ENCODE data around the gene BCL2L1. TPM values are rescaled to one million over a fixed set of nuclear protein-coding genes. Genes with fewer than 3 reads are reported as not detected.

Gene BCL2L1
- total RNA-seq, 1 donor from 2014 or later, result 126 TPM

DNA sequence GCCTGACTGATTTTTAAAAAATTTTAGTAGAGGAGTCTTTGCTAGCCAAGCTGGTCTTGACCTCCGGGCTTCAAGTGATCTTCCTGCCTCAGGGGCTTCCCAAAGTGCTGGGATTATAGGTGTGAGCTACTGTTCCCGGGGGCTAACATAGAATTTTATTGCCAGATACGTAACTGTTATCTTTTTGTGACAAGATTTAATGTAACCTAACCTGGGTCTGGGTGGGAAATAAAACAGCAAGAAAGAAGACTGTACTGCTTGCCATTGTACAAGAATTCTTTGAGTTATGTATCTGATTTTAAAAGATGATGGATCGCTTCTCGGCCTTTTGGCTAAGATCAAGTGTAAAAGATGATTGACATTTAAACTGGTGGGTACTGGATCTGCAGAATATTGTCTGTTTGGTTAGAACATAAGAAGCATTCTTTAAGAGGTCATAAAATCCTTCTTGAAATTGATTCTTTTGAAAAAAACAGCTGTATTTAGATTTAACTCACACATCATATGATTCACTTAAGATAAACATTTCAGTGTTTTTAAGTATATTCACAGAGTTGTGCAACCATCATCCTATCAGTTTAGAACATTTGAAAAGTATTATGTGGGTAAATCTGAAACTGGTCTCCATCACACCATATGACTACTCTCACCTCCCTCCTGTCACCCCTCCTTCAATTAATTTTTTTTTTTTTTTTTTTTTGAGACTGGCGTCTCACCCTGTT is 38.0 kb upstream of the BCL2L1 start:
- Histone ChIP-seq H3K4me3 (no peak overlapping the region), H3K27me3 (ENCODE audit: low read depth) (no peaks in the 10 kb centered on the region), H3K36me3 (no peaks in the 10 kb centered on the region), H3K27ac (no peak overlapping the region), H3K4me1 (no peaks in the 10 kb centered on the region), H3K9me3 (no peaks in the 10 kb centered on the region)
- DNase-seq (no peak), ATAC-seq (no peak)
- TF ChIP-seq, protein P1, sequence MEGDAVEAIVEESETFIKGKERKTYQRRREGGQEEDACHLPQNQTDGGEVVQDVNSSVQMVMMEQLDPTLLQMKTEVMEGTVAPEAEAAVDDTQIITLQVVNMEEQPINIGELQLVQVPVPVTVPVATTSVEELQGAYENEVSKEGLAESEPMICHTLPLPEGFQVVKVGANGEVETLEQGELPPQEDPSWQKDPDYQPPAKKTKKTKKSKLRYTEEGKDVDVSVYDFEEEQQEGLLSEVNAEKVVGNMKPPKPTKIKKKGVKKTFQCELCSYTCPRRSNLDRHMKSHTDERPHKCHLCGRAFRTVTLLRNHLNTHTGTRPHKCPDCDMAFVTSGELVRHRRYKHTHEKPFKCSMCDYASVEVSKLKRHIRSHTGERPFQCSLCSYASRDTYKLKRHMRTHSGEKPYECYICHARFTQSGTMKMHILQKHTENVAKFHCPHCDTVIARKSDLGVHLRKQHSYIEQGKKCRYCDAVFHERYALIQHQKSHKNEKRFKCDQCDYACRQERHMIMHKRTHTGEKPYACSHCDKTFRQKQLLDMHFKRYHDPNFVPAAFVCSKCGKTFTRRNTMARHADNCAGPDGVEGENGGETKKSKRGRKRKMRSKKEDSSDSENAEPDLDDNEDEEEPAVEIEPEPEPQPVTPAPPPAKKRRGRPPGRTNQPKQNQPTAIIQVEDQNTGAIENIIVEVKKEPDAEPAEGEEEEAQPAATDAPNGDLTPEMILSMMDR (IDR thresholded peaks at IDR 0.05), result no peak
- intact Hi-C loops (cut with DNase I), result no loop called here

DNA sequence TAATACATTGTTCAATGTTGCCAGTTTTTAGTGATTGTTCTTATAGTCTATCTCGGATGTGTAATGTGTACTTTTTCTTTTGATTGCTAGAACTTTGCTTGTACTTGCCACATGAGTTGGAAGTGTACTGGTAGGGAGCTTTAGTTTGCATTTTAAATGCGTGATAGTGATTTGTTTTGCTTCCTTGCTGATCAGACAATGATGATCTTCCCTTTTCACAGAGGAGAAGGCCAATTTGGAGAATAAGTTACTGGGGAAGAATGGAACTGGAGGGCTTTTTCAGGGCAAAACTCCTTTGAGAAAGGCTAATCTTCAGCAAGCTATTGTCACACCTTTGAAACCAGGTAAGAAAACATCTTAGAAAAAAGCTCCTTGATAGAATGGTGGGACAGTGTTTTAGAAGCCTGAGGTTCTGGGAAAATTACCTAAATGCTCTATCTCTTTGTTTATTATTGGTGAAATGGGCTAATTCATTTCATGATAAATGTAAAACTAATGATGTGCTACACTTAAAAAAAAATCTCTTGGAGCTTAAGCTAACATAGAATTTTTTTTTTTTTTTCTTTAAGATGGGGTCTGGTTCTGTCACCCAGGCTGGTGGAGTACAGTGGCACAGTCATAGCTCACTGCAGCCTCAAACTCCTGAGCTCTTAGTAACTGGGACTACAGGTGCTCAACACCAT is 37.3 kb upstream of the BCL2L1 start:
- H3K27ac ChIP-seq, result no peak overlapping the region
- intact Hi-C loops (cut with DNase I), result no loop called here
- ATAC-seq (no peak), DNase-seq (no peak)
- H3K27me3 ChIP-seq (ENCODE audit: low read depth), result no peaks in the 10 kb centered on the region
- no peaks in the 10 kb centered on the region for H3K4me1 ChIP-seq
- TF ChIP-seq, protein P1 (IDR thresholded peaks at IDR 0.05), result no peak
- no peaks in the 10 kb centered on the region for H3K9me3 ChIP-seq
- H3K36me3 ChIP-seq, result no peaks in the 10 kb centered on the region
- no peak overlapping the region for H3K4me3 ChIP-seq

DNA sequence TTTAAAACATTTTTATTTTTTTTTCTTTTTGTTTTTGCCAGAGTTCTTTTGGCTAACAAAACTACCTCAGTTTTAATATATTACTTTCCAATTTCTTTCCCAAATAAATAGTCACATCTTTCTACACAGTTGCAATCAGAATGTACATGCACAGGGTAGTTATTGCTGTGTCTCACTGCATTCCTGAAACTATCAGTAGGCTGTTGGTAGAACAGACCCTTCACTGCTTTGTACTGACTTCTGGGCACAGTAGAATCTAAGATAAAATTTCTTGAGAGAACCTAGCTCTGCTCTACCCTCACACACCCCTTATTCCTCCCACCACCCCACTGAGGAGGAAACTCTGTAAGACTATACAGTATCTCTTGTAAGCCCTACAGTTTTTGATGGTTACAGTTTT is 36.3 kb upstream of the BCL2L1 start:
- ATAC-seq, result no peak
- Histone ChIP-seq H3K4me1 (no peaks in the 10 kb centered on the region), H3K9me3 (no peaks in the 10 kb centered on the region), H3K27me3 (ENCODE audit: low read depth) (no peaks in the 10 kb centered on the region), H3K4me3 (no peak overlapping the region), H3K27ac (no peak overlapping the region), H3K36me3 (no peaks in the 10 kb centered on the region)
- TF ChIP-seq, protein P1 (IDR thresholded peaks at IDR 0.05), result no peak
- intact Hi-C loops (cut with DNase I), result no loop called here
- DNase-seq, result no peak

DNA sequence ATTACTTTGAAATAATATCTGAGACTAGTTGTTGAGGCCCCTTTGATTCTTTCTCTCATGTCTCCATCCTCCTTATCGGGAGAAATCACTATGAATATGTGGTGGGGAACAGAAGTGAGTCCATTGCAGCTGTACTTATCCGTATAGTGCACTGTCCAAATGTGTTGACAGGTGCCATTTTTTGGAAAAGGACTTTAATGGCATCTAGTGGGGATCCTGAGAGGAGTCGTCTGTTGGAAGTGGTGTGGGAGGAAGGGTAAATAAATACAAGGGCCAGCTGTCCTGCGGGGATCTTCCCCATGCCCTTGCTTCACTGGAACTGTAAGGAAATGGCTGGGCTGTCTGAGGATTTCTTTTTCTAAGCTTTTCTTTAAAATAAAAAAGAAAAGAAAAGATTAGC is 35.9 kb upstream of the BCL2L1 start:
- TF ChIP-seq, protein P1 (IDR thresholded peaks at IDR 0.05), result no peak
- no peak for DNase-seq
- intact Hi-C loops (cut with DNase I), result no loop called here
- Histone ChIP-seq H3K9me3 (no peaks in the 10 kb centered on the region), H3K36me3 (no peaks in the 10 kb centered on the region), H3K4me3 (no peak overlapping the region), H3K27me3 (ENCODE audit: low read depth) (no peaks in the 10 kb centered on the region), H3K27ac (no peak overlapping the region), H3K4me1 (no peaks in the 10 kb centered on the region)
- ATAC-seq, result no peak

DNA sequence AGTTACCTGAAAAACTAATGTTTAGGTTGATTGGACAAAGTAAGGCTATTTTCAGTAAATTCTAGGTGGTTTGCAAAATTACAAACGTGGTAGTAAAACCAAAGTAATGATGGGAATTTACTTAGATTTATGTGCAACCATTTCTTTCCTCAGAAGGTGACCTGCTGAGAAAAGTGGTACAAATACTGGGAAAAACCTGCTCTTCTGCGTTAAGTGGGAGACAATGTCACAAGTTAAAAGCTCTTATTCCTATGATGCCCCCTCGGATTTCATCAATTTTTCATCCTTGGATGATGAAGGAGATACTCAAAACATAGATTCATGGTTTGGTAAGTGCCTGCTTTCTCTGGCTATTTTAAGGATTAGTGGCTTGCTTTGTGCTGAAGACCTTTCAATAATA is 34.6 kb upstream of the BCL2L1 start:
- H3K36me3 ChIP-seq, result no peaks in the 10 kb centered on the region
- DNase-seq (no peak), ATAC-seq (no peak)
- H3K4me1 ChIP-seq, result no peaks in the 10 kb centered on the region
- no peaks in the 10 kb centered on the region for H3K27me3 ChIP-seq (ENCODE audit: low read depth)
- TF ChIP-seq, protein P1 (IDR thresholded peaks at IDR 0.05), result no peak
- H3K4me3 ChIP-seq, result no peak overlapping the region
- H3K27ac ChIP-seq, result no peak overlapping the region
- intact Hi-C loops (cut with DNase I), result no loop called here
- no peaks in the 10 kb centered on the region for H3K9me3 ChIP-seq
